Osteoblast (primary cell): Measurements from ENCODE around the gene TEX13B. TPM values are rescaled to one million over a fixed set of nuclear protein-coding genes. Genes with fewer than 3 reads are reported as not detected.
"Not testable (repeated sequence)": the region's sequence is repeated elsewhere in the genome, so short reads cannot be mapped to it uniquely, and the experiment has no call there.

Experiments used
- DNase-seq: peaks from one replicate; pipeline ENCODE4 v3.0.0; 2011; ENCODE audit warnings: low spot score, mixed read lengths; ENCODE audit not compliant: insufficient read length; ENCODE audit errors: missing footprints
- H2AFZ ChIP-seq: 2 replicates; pipeline ENCODE4 v1.6.0; 2011; ENCODE audit warnings: mild to moderate bottlenecking, low read length
- H3K27ac ChIP-seq: 2 replicates; pipeline ENCODE4 v1.5.1; 2011; ENCODE audit warnings: mild to moderate bottlenecking, low read depth, low read length, moderate library complexity
- H3K27me3 ChIP-seq: 2 replicates; pipeline ENCODE4 v1.6.0; 2012; ENCODE audit warnings: mild to moderate bottlenecking, control low read depth, inconsistent platforms, low read length, moderate library complexity; ENCODE audit not compliant: insufficient read depth
- H3K36me3 ChIP-seq: 2 replicates; pipeline ENCODE4 v1.5.1; 2011; ENCODE audit warnings: mild to moderate bottlenecking, low read length, control low read depth, moderate library complexity; ENCODE audit not compliant: insufficient read depth
- H3K4me1 ChIP-seq: 2 replicates; pipeline ENCODE4 v1.5.1; 2011; ENCODE audit warnings: mild to moderate bottlenecking, low read length, control low read depth, moderate library complexity; ENCODE audit not compliant: insufficient read depth
- H3K4me2 ChIP-seq: 2 replicates; pipeline ENCODE4 v1.6.0; 2011; ENCODE audit warnings: mild to moderate bottlenecking, low read length; ENCODE audit not compliant: insufficient read depth
- H3K4me3 ChIP-seq: fragments of 200-600 bp; sonication (generic); 3 replicates; pipeline ENCODE4 v1.5.1; 2012; ENCODE audit warnings: mild to moderate bottlenecking, low read length, inconsistent platforms; ENCODE audit not compliant: insufficient read depth
- H3K79me2 ChIP-seq: 2 replicates; pipeline ENCODE4 v1.6.0; 2012; ENCODE audit warnings: mild to moderate bottlenecking, low read length, control low read depth, inconsistent platforms; ENCODE audit not compliant: insufficient read depth
- H3K9me3 ChIP-seq: 2 replicates; pipeline ENCODE4 v1.5.1; 2011; ENCODE audit warnings: low read depth, low read length, control low read depth
- H4K20me1 ChIP-seq: 2 replicates; pipeline ENCODE4 v1.6.0; 2012; ENCODE audit warnings: mild to moderate bottlenecking, low read length, control low read depth; ENCODE audit not compliant: insufficient read depth
- CTCF ChIP-seq: IDR thresholded peaks from 2 replicates; pipeline ENCODE4 v1.5.1; 2011; ENCODE audit warnings: mild to moderate bottlenecking, low read depth, low read length, moderate library complexity; ENCODE audit errors: extremely low read depth
- total RNA-seq: library from RNA; depleted of rRNA; stranded (reverse); fragments of >200 nt; gene quantifications from 2 replicates; pipeline ENCODE4 v1.2.3, GENCODE V29; 2012

TEX13B gene
- total RNA-seq, 1 donor, result not detected

DNA sequence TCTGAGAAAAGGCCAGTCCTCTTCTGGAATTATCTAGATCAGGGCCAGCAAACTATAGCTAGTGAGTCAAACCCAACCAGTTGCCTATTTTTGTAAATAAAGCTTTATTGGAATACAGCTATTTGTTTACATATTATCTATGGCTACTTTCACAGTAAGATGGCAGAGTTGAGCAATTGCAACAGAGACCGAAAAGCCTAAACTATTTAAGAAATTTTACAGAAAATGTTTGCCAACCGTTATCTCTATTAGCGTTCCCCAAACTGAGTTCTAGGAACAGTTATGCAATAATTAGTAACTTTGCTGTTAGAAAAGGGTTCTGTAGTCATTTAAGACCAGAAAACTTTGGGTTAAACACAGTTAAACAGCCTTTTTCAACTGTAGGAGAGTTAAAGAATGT is 10.5 kb downstream of the TEX13B start:
- H3K9me3 ChIP-seq, result no peaks in the 10 kb centered on the region
- no peak overlapping the region for H3K4me3 ChIP-seq
- H4K20me1 ChIP-seq, result no peaks in the 10 kb centered on the region
- H3K79me2 ChIP-seq, result no peaks in the 10 kb centered on the region
- DNase-seq, result no peak
- H3K27ac ChIP-seq, result no peak overlapping the region
- H3K4me1 ChIP-seq, result no peaks in the 10 kb centered on the region
- no peak overlapping the region for H3K4me2 ChIP-seq
- H3K27me3 ChIP-seq, result peaks cover 16% of the 10 kb centered on the region
- no peak for TF ChIP-seq CTCF
- H3K36me3 ChIP-seq, result no peaks in the 10 kb centered on the region
- no peak overlapping the region for H2AFZ ChIP-seq

DNA sequence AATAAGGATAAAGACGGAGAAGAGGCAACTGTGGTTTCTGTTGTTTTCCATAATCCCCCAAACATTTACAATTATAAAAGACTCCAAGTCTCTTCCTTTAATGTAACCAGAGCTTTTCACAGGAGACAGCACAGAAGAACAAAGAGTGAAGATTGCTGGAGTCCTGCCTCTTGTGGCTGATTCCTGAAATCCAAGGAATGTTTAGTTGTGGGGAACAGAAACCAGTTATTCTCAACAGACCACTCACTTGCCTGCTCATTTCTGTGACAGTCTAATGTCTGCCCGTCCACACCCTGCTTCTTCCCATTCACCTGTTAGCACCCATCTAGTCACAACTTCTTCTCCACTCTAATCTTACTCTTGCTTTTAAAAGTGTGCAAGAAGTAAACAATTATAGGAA is 12.1 kb downstream of the TEX13B start:
- TF ChIP-seq CTCF, result no peak
- Histone ChIP-seq H3K36me3 (no peaks in the 10 kb centered on the region), H3K79me2 (no peaks in the 10 kb centered on the region), H4K20me1 (no peaks in the 10 kb centered on the region), H3K27me3 (peaks cover 6% of the 10 kb centered on the region), H3K4me1 (no peaks in the 10 kb centered on the region), H3K4me2 (no peak overlapping the region), H3K9me3 (no peaks in the 10 kb centered on the region), H3K4me3 (no peak overlapping the region), H2AFZ (no peak overlapping the region), H3K27ac (no peak overlapping the region)
- DNase-seq, result no peak

GRCh38 chrX:107968623-107969022 is 13.5 kb downstream of the TEX13B start:
- H3K4me1 ChIP-seq, result no peaks in the 10 kb centered on the region
- no peak for DNase-seq
- no peaks in the 10 kb centered on the region for H3K36me3 ChIP-seq
- H3K4me3 ChIP-seq, result no peak overlapping the region
- no peak overlapping the region for H2AFZ ChIP-seq
- H3K27ac ChIP-seq, result no peak overlapping the region
- H3K4me2 ChIP-seq, result no peak overlapping the region
- TF ChIP-seq CTCF, result no peak
- peaks cover 6% of the 10 kb centered on the region for H3K27me3 ChIP-seq
- no peaks in the 10 kb centered on the region for H4K20me1 ChIP-seq
- no peaks in the 10 kb centered on the region for H3K79me2 ChIP-seq
- H3K9me3 ChIP-seq, result no peaks in the 10 kb centered on the region

DNA sequence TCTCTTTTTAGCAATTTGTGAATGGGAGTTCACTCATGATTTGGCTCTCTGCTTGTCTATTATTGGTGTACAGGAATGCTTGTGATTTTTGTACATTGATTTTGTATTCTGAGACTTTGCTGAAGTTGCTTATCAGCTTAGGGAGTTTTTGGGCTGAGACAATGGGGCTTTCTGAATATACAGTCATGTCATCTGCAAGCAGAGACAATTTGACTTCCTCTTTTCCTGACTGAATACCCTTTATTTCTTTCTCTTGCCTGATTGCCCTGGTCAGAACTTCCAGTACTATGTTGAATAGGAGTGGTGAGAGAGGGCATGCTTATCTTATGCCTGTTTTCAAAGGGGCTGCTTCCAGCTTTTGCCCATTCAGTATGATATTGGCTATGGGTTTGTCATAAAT is 26.8 kb downstream of the TEX13B start:
- not testable (repeated sequence) for H3K4me1 ChIP-seq, DNase-seq, H3K27ac ChIP-seq, H3K79me2 ChIP-seq, H3K4me3 ChIP-seq, H2AFZ ChIP-seq, H3K9me3 ChIP-seq, H3K4me2 ChIP-seq, H3K36me3 ChIP-seq, H3K27me3 ChIP-seq, H4K20me1 ChIP-seq
